ENCODE measurements around the gene AHDC1.
"Not testable (repeated sequence)": the region's sequence is repeated elsewhere in the genome, so short reads cannot be mapped to it uniquely, and the experiment has no call there.

AHDC1 gene

DNA sequence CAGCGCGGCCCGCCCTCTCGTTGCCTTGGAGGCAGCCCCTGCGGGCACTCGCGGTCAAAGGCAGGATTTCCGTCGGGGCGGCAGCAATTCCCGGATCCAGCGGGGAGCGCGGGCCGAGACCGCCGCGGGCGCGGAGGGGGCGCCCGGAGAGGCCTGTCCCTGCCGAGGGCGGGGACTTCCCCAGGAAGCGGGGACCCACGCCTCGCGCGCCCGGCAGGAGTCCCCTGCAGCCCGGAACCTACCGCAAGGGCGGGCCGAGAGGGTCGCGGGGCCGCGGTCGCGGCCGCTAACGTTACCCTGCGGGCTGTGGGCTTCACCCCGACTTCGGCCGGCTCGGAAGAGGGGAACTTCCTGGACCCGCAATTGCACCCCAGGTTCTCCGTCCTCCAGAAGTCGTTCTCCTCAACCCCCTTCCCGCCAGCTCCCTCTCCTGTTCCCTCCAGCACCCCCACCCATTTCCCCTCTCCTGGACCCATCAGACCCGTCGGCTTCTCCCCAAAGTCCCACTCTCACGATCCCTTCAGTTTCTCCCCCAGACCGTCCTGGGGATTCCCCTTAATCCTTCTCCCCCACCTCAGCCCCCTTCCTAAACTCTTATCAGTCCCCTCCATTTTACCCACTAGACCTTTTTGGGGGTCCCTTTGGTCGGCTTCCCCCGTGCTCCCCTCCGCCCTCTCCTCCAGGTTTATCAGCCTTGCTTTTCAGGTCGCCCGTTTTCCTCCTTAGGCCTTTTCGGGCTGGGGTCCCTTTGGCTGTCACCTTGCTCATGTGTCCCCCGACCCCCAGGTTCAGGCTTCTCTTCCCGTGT, 30.4 kb upstream of the AHDC1 start:
- no peak for DNase-seq (ENCODE audit: low read depth)

DNA sequence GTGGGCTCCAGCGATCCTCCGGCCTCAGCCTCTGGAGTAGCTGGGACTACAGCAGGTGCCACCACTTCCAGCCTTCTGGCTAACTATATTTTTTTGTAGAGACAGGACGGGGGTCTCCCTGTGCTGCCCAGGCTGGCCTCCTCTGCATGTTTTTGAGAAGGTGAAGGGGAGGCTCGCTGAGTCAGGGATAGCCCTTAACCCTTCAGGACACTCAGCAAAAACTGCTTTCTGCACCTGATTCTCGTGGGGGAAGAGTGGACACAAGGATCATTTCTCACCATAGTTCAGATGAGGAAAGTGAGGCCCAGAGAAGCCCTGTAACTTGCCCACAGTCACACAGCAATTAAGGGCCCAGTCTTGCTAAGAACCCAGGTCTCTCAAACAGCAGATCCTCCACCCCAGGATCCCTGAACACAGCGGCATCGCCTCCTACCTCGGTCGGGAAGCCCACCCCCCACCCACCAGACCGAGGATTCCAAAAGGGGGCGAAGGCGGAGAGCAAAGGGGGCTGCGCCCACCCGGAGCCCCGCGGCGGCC, 29.8 kb upstream of the AHDC1 start:
- no peak for DNase-seq (ENCODE audit: low read depth)

DNA sequence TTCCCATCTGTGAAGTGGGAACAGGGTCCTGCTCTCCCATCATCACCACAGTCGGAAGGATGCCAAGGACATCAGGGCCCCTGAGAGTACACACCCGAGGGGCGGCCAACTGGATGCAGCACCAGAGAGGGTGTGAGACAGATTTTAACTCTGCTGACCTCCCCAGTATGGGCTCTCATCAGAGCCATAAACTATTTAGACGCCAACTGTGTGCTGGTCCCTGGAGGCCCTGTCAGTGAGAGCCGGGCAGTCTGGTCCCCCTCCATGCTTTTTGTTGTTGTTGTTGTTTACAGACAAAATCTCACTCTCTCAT, 29.3 kb upstream of the AHDC1 start:
- no peak for DNase-seq (ENCODE audit: low read depth)

DNA sequence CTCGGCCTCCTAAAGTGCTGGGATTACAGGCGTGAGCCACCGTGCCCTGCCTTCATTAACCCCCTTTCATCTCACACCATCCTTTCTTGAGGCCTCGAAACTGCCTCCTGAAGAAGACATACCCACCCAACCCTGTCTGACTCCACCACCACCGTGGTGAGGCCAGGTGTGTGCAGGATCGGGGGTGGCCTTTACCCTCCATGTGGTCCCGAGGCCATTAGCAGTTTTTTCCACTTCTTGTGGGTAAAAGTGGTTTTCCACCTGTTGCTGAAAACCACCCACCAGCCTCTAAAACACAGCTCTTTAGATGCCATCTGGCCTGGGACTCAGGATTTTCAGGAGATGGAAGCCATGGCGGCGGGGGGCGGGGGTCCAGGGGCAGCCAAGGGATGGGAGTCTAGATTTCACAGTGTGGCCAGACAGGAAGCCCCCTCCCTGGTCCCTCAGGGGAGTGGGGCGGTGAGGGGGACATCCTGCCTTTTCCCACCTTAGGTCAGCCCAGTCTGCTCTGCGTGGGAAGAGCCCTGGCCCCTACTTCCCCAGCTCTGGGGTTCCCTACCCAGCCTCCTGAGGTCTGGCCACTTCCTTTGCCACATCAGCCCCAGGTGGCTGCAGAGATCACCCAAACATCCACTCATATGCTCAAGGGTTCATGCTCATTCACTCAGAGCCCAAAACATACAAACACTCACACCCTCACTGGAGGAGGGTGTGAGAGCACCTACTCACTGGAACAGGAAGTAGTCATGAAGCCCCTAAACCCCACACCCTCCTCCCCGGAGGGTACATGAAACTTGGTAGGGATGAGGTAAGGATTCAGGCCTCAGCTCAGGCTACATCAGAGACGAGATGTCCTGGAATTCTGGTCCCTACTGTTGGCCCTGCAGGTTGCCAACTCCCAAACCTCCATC, 28.7 kb upstream of the AHDC1 start:
- DNase-seq (ENCODE audit: low read depth), result no peak

DNA sequence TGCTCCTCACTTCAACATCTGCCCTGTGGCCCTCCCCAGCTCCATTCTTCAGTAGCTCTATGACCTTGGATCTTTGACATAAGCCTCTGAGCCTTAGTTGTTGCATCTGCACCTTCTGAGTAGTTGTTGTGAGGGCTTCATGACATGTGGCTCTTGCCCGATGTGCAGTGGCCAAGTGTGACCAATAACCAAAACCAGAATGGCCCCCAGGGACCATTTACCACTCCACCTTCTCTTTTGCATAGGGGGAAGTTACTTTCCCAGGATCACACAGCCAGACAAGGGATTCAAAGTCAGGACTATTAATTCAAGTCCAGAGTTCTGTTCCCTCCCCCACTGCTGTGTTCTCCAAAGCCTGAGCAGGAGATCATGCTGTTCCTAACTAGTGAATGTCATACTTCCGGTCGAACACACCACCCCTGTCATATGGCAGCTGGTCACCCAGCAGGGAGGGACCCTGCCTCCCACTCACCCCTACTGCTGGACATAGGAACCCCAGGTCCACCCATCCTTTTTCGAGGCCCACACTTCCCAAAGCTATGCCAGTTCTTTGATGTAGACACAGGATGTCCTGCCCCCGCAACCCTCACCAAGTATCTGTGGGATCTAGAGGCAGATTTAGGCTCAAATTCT, 27.0 kb upstream of the AHDC1 start:
- no peak for DNase-seq (ENCODE audit: low read depth)

DNA sequence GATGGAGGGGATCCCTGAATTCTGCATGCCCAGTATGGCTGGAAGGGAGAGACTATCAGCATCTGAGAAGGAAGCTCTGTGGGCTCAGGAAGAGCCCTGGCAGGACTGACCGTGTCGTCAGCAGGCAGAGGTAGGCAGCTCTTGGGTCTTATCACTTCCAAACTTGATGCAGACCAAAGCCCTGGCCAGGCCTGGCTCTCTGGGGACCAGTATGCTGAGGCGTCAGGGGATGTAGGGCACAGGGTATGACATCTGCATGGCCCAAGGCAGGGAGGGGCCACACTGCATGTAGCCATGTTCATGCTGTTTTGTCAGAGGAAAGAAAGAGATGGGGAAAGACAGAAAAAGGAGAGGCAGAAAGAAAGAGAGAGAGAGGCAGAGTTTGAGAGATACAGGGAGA, 24.8 kb upstream of the AHDC1 start:
- no peak for DNase-seq (ENCODE audit: low read depth)

DNA sequence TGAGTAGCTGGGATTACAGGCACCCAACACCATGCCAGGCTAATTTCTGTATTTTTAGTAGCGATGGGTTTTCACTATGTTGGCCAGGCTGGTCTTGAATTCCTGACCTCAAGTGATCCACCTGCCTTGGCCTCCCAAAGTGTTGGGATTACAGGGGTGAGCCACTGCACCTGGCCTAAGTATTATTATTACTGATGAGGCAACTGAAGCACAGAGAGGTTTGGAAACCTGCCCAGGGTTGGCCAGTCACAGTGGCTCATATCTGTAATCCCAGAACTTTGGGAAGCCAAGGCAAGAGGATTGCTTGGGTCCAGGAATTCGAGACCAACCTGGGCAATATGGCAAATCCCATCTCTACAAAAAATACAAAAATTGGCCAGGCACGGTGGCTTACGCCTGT, 23.8 kb upstream of the AHDC1 start:
- DNase-seq (ENCODE audit: low read depth), result not testable (repeated sequence)

DNA sequence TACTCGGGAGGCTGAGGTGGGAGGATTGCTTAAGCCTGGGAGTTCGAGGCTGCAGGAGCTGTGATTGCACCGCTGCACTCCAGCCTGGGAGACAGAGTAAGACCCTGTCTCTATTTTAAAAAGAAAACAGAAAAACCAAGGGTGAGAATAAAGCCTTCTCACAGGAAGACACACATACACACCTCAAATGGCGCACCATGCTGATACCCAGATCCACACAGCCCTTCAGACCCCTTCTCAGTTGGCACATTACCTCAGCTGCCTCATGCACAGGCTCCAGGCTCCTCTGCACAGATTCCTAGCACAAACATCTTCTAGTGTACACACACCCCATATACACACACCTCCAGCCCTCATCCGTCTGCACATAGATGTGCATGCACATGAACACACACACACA, 23.1 kb upstream of the AHDC1 start:
- no peak for DNase-seq (ENCODE audit: low read depth)

DNA sequence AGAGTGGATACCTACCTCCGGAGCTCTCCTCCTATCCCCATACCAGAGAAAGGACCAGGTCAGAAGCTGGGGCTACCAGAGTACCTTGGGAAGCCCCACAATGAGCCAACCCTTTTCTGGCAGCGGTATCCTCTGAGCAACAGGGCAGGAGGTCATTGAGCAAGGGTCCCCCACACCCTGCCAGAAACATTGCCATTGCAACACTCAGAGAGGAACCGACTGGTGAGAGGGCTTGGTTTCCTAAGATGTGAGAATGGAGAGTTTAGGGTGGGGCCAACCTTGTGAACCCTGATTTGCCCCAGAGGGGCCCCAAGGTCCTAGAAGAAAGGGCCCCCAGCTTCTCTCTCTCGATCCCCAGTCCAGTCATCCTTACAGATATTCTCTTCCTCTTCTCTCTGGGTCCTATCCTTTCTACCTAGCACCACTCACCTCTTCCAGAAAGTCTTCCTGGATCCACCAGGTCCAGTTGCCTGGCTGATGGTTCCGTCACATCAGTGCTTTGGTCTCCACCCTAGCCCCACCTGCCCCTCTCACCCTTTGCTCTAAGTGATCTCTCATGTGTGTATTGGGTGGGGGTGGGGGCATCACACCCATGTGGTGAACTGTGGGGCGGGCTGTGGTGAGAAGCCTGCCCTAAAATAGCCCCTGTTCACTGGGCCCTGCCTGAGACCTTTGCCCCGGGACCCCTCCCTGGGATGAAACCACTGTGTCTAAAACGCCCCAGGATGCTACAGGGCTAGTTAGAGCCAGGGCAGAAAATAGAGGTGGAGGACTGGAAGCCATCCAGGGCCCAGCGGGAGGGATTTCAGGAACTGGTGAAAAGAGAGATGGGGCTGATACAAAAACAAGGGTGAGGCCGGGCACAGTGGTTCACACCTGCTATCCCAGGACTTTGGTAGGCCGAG, 22.3 kb upstream of the AHDC1 start:
- no peak for DNase-seq (ENCODE audit: low read depth)

DNA sequence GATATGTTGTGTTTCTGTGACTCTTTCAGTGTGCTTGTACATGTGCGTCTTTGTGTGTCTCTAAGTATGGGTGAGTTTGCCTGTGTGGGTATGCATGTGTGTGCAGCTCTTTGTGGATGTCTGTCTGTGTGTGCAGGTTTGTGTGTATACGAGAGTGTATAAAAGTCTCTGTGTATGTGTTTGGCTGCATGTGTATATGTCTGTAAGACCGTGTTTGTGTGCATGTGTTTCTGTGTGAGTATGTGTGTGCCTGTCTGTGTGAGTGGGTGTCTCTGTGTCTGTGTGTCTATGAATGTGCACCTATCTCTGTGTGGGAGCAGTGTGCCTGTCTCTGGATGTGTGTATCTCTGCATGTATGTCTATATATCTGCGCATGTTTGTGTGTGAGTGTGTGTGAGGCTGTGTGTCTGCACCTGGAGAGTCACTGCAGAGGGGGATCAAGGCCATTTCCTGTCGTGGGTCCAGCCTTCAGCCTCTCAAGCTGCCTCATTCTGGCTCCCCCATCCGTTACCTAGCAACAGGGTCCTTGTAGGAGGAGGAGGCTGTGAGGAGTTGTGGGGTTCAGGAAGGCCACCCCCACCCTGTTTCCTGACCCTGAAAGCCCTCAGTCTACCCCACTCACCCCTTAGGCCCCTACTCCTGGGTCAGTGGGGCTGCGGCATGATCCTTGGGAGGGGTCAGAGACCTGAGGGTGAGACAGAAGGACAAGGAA, 20.7 kb upstream of the AHDC1 start:
- DNase-seq (ENCODE audit: low read depth), result no peak

DNA sequence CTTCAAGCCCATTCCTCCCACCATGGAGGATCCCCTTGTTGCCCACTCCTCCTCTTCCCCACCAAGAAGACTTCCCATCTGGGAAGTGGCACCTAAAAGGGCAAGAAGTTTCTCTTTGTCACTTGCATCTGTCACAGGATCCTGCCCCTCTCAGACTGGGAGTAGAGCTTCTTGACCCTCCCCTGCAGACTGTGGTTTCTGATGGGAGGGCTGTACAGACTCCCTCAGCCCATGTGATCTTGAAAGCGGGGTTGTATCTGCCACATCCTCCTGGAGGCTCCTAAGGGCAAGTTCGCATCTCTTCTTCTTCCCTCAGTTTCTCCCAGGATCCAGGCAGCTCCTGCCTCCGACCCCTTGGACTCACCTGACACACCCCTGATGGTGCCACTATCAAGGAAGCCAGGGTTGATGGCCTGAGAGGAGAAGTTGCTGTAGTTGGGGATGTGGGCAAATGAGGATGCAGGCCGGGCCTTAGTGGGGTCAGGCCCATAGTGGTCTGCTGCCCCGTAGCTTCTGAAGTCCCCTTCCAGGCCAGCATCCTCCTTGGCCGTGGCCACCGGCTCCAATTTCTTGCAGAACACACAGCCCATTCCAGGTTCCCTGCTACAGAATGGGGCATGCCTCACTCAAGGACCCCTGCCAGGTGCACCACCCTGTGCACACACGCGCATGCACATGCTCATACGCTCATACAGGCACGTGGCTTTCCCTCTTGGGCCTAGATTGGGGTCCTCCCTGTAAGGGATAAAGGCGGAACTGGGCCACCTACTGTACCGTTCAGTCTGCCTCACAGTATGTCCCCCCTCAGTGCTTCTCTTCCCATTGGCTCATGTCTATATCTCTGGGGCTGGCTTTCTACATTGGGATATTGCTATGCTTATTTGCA, 19.6 kb upstream of the AHDC1 start:
- no peak for DNase-seq (ENCODE audit: low read depth)

DNA sequence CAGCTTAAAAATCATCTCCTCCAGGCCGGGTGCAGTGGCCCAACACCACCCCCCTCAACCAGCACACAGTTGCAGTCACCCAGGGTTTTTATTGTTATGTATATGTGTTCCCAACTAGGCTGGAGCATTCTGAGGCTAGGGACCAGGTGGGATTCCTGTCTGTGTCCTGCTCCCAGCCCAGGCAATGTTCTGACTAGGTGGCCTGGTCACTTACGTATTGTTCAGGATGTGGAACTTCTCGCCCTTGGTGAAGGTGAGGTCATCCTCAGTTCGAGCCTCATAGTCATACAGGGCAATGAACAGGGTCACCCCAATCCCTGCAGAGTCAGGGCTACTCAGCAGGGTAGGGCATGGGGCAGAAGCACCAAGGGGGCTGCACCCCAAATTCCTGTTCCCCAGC, 18.9 kb upstream of the AHDC1 start:
- DNase-seq (ENCODE audit: low read depth), result no peak

DNA sequence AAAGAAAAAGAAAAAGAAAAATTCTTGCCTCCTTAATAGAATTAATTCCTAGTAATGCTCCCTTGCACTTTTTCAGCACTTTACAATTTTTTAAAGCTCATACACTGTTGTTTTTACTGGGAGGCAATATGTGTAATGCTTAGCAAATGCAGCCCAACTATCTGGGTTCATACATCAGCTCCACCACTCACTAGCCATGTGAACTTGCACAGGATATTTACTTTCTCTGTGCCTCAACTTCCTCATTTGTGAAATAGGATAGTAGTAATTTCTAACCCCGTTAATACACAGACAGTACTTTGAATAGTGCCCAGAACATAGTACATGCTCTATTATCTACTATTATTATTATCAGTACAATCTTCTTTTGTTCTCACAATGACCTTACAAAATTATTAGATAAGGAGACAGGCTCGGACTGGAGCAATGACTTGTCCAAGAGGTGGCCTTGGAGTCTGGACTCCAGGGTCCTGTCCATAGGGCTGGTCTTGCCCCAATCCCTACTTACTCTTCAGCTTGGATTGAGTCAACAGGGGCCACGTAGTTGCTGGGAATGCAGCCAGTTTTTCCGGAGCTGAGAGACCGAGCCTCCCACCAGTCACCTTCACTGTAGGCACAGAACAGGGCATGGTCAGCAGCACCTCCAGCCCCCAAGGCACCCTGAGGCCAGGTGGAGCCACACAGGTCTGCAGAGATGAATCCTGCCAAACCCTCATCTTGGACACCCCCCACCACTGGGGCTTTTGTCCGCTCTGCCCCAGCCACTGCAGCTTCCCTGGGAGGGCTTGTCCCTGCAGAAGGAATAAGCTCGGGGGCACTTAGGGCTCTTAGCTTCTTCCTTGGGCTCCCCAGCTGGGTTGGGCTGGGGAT, 17.3 kb upstream of the AHDC1 start:
- no peak for DNase-seq (ENCODE audit: low read depth)

DNA sequence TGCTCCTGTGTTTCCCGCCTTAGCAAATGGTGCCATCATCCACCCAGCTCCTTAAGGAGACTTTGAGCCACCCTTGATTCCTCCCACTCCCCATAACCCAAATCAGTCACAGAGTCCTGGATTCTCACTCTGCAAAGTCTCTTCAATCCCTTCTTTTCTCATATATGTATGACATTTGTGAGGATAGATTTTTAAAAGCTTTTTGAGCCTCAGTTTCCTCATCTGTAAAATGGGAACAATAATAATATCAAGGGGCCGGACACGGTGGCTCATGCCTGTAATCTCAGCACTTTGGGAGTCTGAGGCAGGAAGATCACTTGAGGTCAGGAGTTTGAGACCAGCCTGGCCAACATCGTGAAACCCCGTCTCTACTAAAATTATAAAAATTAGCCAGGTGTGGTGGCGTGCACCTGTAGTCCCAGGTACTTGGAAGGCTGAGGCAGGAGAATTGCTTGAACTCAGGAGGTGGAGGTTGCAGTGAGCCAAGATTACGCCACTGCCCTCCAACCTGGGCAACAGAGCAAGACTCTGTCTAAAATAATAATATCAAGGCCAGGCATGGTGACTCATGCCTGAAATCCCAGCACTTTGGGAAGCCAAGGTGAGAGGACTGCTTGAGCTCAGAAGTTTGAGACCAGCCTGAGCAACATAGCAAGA, 16.0 kb upstream of the AHDC1 start:
- DNase-seq (ENCODE audit: low read depth), result not testable (repeated sequence)

DNA sequence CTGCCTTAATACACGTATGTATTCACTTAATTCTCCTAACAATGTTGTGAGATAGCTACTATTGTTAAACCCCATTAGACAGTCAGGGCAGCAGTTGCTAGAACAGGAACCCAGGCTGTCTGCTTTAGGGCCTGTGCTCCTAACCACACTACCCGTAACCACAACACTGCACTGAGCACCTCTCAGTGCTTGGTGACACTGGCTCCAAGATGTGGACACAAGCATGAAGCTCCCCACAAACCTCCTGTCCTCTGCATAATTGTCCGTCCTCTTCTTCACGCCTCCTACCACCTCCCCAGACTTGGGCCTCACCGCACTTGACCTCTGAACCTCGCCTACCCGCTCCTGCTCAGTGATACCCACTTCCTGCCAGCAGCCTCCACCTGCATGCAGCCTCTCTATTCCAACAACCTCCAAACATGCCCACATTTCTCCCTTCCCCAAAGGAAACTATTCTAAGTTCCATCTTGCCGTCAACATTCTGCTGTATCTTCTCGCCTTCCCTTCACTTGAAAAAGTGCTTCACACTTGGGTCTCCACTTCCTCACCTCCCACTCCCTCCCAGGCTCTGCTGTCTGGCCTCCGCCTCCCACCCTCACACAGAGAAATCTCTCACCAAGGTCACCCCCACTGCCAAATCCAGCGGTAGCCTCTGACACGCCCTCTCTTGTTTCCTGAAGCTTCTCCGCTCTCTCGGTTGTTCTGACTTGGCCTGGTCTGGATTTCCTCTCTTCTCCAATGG, 14.6 kb upstream of the AHDC1 start:
- DNase-seq (ENCODE audit: low read depth), result no peak

DNA sequence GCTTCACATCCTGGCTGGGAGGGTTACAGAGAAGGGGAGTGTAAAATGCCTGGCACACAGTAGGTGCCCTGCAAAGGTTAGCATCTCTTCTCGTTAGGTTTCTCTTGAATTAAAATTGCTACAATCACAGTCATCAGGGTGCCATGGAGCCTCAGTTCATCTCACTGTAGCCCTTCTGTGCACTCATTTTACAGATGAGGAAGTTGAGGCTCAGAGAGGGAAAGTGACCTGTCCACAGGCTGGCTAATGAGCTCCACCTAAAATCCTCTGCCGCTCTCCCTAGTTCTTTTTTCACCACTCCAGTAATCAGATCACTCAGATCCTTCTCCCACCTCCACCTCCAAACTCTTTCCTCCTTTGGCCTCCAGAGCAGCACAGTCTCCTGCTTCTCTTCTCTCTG, 13.5 kb upstream of the AHDC1 start:
- no peak for DNase-seq (ENCODE audit: low read depth)

DNA sequence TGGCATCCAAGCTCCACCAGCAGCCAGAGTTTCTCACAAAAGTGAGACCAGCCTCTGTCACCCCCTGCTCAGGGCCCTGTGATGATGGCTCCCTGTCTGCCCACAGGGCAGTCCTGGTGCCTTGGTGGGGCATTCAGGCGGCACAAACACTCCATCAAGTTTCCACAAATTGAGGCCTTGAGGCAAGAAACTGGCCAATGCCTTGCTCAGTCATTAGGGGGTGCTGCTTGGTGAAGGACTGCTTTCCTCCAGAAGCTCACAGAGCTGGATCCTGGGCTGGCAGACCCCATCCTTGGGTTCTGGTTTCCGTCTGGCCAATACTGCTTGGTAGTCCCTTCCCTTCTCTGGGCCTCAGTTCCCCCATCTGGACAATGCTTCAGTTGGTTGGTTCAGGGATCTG, 12.5 kb upstream of the AHDC1 start:
- DNase-seq (ENCODE audit: low read depth), result no peak
